PC-3 (cell line): Measurements from ENCODE around the gene DAAM1. TPM values are rescaled to one million over a fixed set of nuclear protein-coding genes. Genes with fewer than 3 reads are reported as not detected.

Experiments used
- ATAC-seq: fragments of 200-7000 bp; cut with Tn5 transposase; 2 replicates; pipeline ENCODE4 v1.9.1; 2020; ENCODE audit warnings: mild to moderate bottlenecking, moderate library complexity
- BruUV-seq: library from RNA; stranded (reverse); fragments of 400-500 nt; replicated peaks from 2 replicates; lab custom pipeline; 2021; lab: Mats Ljungman, UMichigan
- CTCF ChIA-PET: fragments of 300-600 bp; sonication (Branson Sonifier 250); formaldehyde crosslinking; loops from one replicate; lab custom pipeline; 2022; ENCODE audit warnings: antibody characterized with exemption; lab: Charles Lee
- POLR2A ChIA-PET: fragments of 300-600 bp; sonication (Branson Sonifier 250); formaldehyde crosslinking; loops from one replicate; lab custom pipeline; 2022; ENCODE audit warnings: antibody characterized with exemption; ENCODE audit not compliant: unreplicated experiment; lab: Charles Lee
- DNase-seq: peaks from one replicate; pipeline ENCODE4 v3.0.0-alpha.2; 2015
- H2AFZ ChIP-seq: fragments of 300-600 bp; sonication (generic); 2 replicates; pipeline ENCODE4 v1.6.0; 2016; ENCODE audit warnings: antibody characterized with exemption, low read length
- H3F3A ChIP-seq: fragments of 300-600 bp; sonication (generic); one replicate; pipeline ENCODE4 v1.6.0; 2017; ENCODE audit warnings: antibody characterized with exemption, low read length, control low read depth, mild to moderate bottlenecking; ENCODE audit not compliant: unreplicated experiment
- H3K27ac ChIP-seq: fragments of 300-600 bp; sonication (generic); 2 replicates; pipeline ENCODE4 v1.5.1; 2016; ENCODE audit warnings: mild to moderate bottlenecking, low read length
- H3K27me3 ChIP-seq: fragments of 300-600 bp; sonication (generic); 2 replicates; pipeline ENCODE4 v1.6.1; 2016; ENCODE audit warnings: low read length, mixed read lengths
- H3K36me3 ChIP-seq: fragments of 300-600 bp; sonication (generic); 2 replicates; pipeline ENCODE4 v1.6.1; 2016; ENCODE audit warnings: low read depth, mixed run types, low read length, mixed read lengths
- H3K4me1 ChIP-seq: fragments of 300-600 bp; sonication (generic); 2 replicates; pipeline ENCODE4 v1.5.1; 2016; ENCODE audit warnings: low read length; ENCODE audit not compliant: insufficient read depth
- H3K4me2 ChIP-seq: fragments of 300-600 bp; sonication (generic); 2 replicates; pipeline ENCODE4 v1.6.0; 2016; ENCODE audit warnings: low read length
- H3K4me3 ChIP-seq: fragments of 300-600 bp; sonication (generic); 2 replicates; pipeline ENCODE4 v1.5.1; 2016; ENCODE audit warnings: mild to moderate bottlenecking, low read length, mixed read lengths
- H3K79me2 ChIP-seq: fragments of 300-600 bp; sonication (generic); 2 replicates; pipeline ENCODE4 v1.6.1; 2017; ENCODE audit warnings: low read length, mixed read lengths
- H3K9ac ChIP-seq: fragments of 300-600 bp; sonication (generic); 2 replicates; pipeline ENCODE4 v1.6.0; 2016; ENCODE audit warnings: mild to moderate bottlenecking, low read length
- H3K9me2 ChIP-seq: fragments of 300-600 bp; sonication (generic); replicated peaks from 2 replicates; pipeline ENCODE4 v1.6.1; 2016; ENCODE audit warnings: mixed run types, low read length, mixed read lengths
- H3K9me3 ChIP-seq: fragments of 300-600 bp; sonication (generic); 2 replicates; pipeline ENCODE4 v1.6.1; 2016; ENCODE audit warnings: low read length, mixed read lengths
- H4K20me1 ChIP-seq: fragments of 300-600 bp; sonication (generic); 2 replicates; pipeline ENCODE4 v1.6.1; 2016; ENCODE audit warnings: low read length, mixed read lengths
- CTCF ChIP-seq: fragments of 300-600 bp; sonication (generic); conservative IDR thresholded peaks from 2 replicates; pipeline ENCODE4 v1.5.1; 2017; ENCODE audit warnings: antibody characterized with exemption, low read depth, mild to moderate bottlenecking, low read length
- EZH2 ChIP-seq: fragments of 300-600 bp; sonication (generic); IDR thresholded peaks from one replicate; pipeline ENCODE4 v1.6.1; 2017; ENCODE audit warnings: antibody characterized with exemption, mild to moderate bottlenecking, low read length; ENCODE audit not compliant: unreplicated experiment
- EZH2phosphoT487 ChIP-seq: fragments of 300-600 bp; sonication (generic); IDR thresholded peaks from 2 replicates; pipeline ENCODE4 v1.6.1; 2018; ENCODE audit warnings: mild to moderate bottlenecking, antibody characterized with exemption, low read length, borderline replicate concordance
- intact Hi-C: fragments of 100-400 bp; cut with micrococcal nuclease; formaldehyde crosslinking; loops from 2 replicates; pipeline ENCODE4 v1.9.0; 2023
- total RNA-seq: library from RNA; depleted of rRNA; stranded (reverse); fragments of >200 nt; gene quantifications from 2 replicates; pipeline ENCODE4 v1.2.3, GENCODE V29; 2014

The DAAM1 gene
- total RNA-seq, 1 experiment from 2014 or later: 32.7 TPM

GRCh38 chr14:59155886-59156285 lies 32.6 kb upstream of the DAAM1 start:
- no peak overlapping the region for H3K4me2 ChIP-seq

GRCh38 chr14:59159169-59159568 lies 29.3 kb upstream of the DAAM1 start:
- Histone ChIP-seq H3K79me2 (no peaks in the 10 kb centered on the region), H2AFZ (no peak overlapping the region), H3K9me2 (no peaks in the 10 kb centered on the region), H3K4me2 (no peak overlapping the region), H3K4me1 (0 out of 2 replicates have a peak, but pooled peaks cover 8% of the 10 kb centered on the region), H3K27me3 (peaks cover 74% of the 10 kb centered on the region), H3K27ac (no peak overlapping the region), H3K4me3 (no peak overlapping the region), H3K36me3 (no peaks in the 10 kb centered on the region), H4K20me1 (no peaks in the 10 kb centered on the region), H3F3A (no peaks in the 10 kb centered on the region), H3K9ac (no peak overlapping the region), H3K9me3 (no peaks in the 10 kb centered on the region)
- intact Hi-C loops: no loop called here
- no TSS peak for BruUV-seq
- DNase-seq (no peak), ATAC-seq (peak; percentile 16; the same call in 1 of the 2 replicates)
- POLR2A ChIA-PET: no interaction called here
- CTCF ChIA-PET: no interaction called here
- no peak for TF ChIP-seq CTCF
- TF ChIP-seq EZH2: no peak
- no peak for TF ChIP-seq EZH2phosphoT487

More at GRCh38 chr14:59155886-59156285, 32.6 kb upstream of the DAAM1 start:
- Histone ChIP-seq H4K20me1 (no peaks in the 10 kb centered on the region), H3F3A (no peaks in the 10 kb centered on the region), H2AFZ (no peak overlapping the region), H3K9me2 (no peaks in the 10 kb centered on the region), H3K4me1 (no peaks in the 10 kb centered on the region), H3K9ac (no peak overlapping the region), H3K27me3 (peaks cover 53% of the 10 kb centered on the region), H3K27ac (no peak overlapping the region), H3K79me2 (no peaks in the 10 kb centered on the region), H3K9me3 (no peaks in the 10 kb centered on the region), H3K4me3 (no peak overlapping the region), H3K36me3 (no peaks in the 10 kb centered on the region)
- ATAC-seq: no peak
- ChIA-PET CTCF (no interaction called here), POLR2A (no interaction called here)
- BruUV-seq: no TSS peak
- DNase-seq: no peak
- intact Hi-C loops: no loop called here
- no peak for TF ChIP-seq CTCF
- no peak for TF ChIP-seq EZH2
- no peak for TF ChIP-seq EZH2phosphoT487

DNA sequence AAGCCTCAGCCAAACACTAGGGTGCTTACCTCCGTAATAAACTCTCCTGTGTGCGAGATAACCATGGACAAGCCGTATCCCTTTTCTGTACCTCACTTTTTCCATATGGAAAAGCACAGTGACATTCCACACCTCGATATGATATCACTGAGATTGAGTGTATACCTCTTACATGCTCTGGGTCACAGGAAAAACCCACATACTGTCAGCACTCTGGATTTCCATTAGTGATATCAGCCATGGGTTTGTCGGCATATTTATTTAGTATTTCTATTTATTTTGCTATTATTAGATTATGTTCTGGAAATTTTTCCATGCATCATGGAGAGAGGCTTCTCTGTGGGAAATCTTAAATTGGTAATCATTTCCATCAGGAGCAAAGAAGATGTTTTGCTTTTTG lies 28.0 kb upstream of the DAAM1 start:
- ATAC-seq: no peak
- POLR2A ChIA-PET: no interaction called here
- Histone ChIP-seq H3K9me2 (no peaks in the 10 kb centered on the region), H3K27me3 (peaks cover 83% of the 10 kb centered on the region), H2AFZ (no peak overlapping the region), H3K9me3 (no peaks in the 10 kb centered on the region), H3K4me2 (no peak overlapping the region), H3K4me3 (no peak overlapping the region), H3K9ac (no peak overlapping the region), H3K79me2 (no peaks in the 10 kb centered on the region), H3K4me1 (0 out of 2 replicates have a peak, but pooled peaks cover 8% of the 10 kb centered on the region), H3K27ac (no peak overlapping the region), H4K20me1 (no peaks in the 10 kb centered on the region), H3K36me3 (no peaks in the 10 kb centered on the region), H3F3A (no peaks in the 10 kb centered on the region)
- DNase-seq: no peak
- TF ChIP-seq EZH2phosphoT487: no peak
- no TSS peak for BruUV-seq
- CTCF ChIA-PET: no interaction called here
- intact Hi-C loops: no loop called here
